Gastrocnemius medialis (tissue), 4 donors: ENCODE measurements around the gene CPNE2. TPM values are rescaled to one million over a fixed set of nuclear protein-coding genes. Genes with fewer than 3 reads are reported as not detected.

Source experiments
- ATAC-seq, 2 donors: fragments of 150-250 bp; one replicate each; pipeline ENCODE4 v1.9.1; 2016
- DNase-seq, 2 donors: peaks; one replicate each; pipeline ENCODE4 v3.0.0-alpha.2; 2019
- H3K27ac ChIP-seq, 4 donors: fragments of 200-600 bp; sonication (generic); 1 replicate in 1 of 4; 2 replicates in 3 of 4; pipeline ENCODE4 v1.5.1; 2016 to 2018; ENCODE audit warnings: mild to moderate bottlenecking in 2 of 4, moderate library complexity in 1 of 4
- H3K27me3 ChIP-seq, 3 donors: fragments of 200-600 bp; sonication (generic) in 2 of 3; 1 replicate in 1 of 3; 2 replicates in 2 of 3; pipeline versions ENCODE4 v1.5.1 to v1.6.0; 2016 to 2019; ENCODE audit warnings: mild to moderate bottlenecking in 1 of 3, moderate library complexity in 1 of 3
- H3K36me3 ChIP-seq, 2 donors: fragments of 200-600 bp; sonication (generic) in 1 of 2; one replicate each; pipeline ENCODE4 v1.5.1; 2017 to 2018
- H3K4me1 ChIP-seq, 2 donors: fragments of 200-600 bp; sonication (generic) in 1 of 2; one replicate each; pipeline ENCODE4 v1.5.1; 2016 to 2017; ENCODE audit warnings: mild to moderate bottlenecking in 2 of 2
- H3K4me3 ChIP-seq, 4 donors: fragments of 200-600 bp; sonication (generic) in 3 of 4; 1 replicate in 1 of 4; 2 replicates in 3 of 4; pipeline ENCODE4 v1.5.1; 2016 to 2019; ENCODE audit warnings: mild to moderate bottlenecking in 2 of 4
- H3K9me3 ChIP-seq, 3 donors: fragments of 200-600 bp; sonication (generic) in 2 of 3; 1 replicate in 1 of 3; 2 replicates in 2 of 3; pipeline ENCODE4 v1.5.1; 2016 to 2019
- CTCF ChIP-seq, 5 experiments: fragments of 450-650 bp in 3 of 5; fragments of 200-600 bp in 2 of 5; sonication (generic) in 2 of 5; IDR thresholded peaks in 4 of 5; conservative IDR thresholded peaks in 1 of 5; 1 replicate in 4 of 5; 2 replicates in 1 of 5; pipeline ENCODE4 v1.5.1; 2016 to 2019; ENCODE audit warnings: antibody characterized with exemption in 5 of 5, mild to moderate bottlenecking in 3 of 5, moderate library complexity in 3 of 5
- POLR2A ChIP-seq, 2 donors: fragments of 450-650 bp; IDR thresholded peaks; one replicate each; pipeline ENCODE4 v1.6.1; 2017; ENCODE audit warnings: antibody characterized with exemption in 2 of 2, mild to moderate bottlenecking in 2 of 2, moderate library complexity in 2 of 2
- in situ Hi-C, 4 donors: fragments of 200-750 bp; cut with MboI; loops; one replicate each; pipeline versions ENCODE4 v1.15.0 to v1.8.0; 2017; ENCODE audit warnings: low sequenced_read_pairs in 4 of 4
- intact Hi-C: fragments of 100-400 bp; cut with DNase I; formaldehyde crosslinking; loops from one replicate; pipeline ENCODE4 v1.15.1; 2023; ENCODE audit warnings: low total_unique reads
- total RNA-seq, 4 donors: library from RNA; depleted of rRNA; stranded (reverse); fragments of >200 nt; gene quantifications; one replicate each; pipeline versions ENCODE4 v1.1.0 to v1.2.3, GENCODE V29; 2016

The CPNE2 gene
- total RNA-seq, 4 donors from 2014 or later = 11.7 to 20.0 (median 17.2) TPM

DNA sequence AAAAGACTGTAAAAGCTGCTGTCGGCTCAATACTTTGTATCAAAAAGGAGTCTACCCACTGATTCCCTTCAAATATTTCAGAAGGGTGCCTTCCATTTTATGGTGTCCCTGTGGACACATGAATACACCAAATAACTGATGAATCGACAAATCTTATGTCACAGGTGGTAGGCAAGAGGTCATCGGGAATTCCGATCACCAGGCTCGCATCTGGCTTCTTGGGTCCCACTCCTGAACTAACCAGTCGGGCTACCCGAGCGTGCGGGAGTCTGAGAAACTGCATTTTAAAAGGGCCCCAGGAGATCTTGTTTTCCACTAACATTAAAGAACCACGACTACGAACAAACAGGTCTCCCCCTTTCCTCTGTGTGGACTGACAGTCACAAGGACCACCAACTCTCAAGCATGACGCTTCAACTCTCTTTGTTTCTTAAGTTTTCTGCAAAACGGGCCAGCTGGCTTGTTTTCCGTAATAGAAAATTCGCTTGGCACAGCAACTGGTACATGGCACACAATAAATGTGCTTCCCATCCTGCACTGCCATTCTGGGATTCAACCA is 92.6 kb downstream of the CPNE2 start:
- H3K36me3 ChIP-seq = no peaks in the 10 kb centered on the region
- H3K27me3 ChIP-seq = no peaks in the 10 kb centered on the region
- DNase-seq = no peak
- no peak for TF ChIP-seq CTCF (IDR thresholded peaks at IDR 0.05 in 4 of 5, conservative IDR thresholded peaks at IDR 0.05 in 1 of 5)
- TF ChIP-seq POLR2A (IDR thresholded peaks at IDR 0.05) = no peak
- in situ Hi-C loops = no loop called here
- H3K4me3 ChIP-seq = peak overlapping the region; percentile 73 to 94 (median 92)
- intact Hi-C loops = loop anchor here (10.0 kb wide), 1 partner anchor 550 kb away; the partner anchor contains the start of gene KATNB1
- peak overlapping the region; percentile 92 to 96 (median 94) for H3K27ac ChIP-seq
- peaks cover 29 to 33% of the 10 kb centered on the region in 2 donors for H3K4me1 ChIP-seq
- no peak for ATAC-seq
- H3K9me3 ChIP-seq = no peaks in the 10 kb centered on the region

GRCh38 chr16:57185446-57185944 is 93.1 kb downstream of the CPNE2 start:
- H3K4me3 ChIP-seq = peak overlapping the region; percentile 73 to 94 (median 92)
- intact Hi-C loops (loop anchor here (10.0 kb wide), 1 partner anchor 549 kb away; the partner anchor contains the start of gene KATNB1), in situ Hi-C loops (no loop called here)
- TF ChIP-seq CTCF (IDR thresholded peaks at IDR 0.05 in 4 of 5, conservative IDR thresholded peaks at IDR 0.05 in 1 of 5) (no peak), POLR2A (IDR thresholded peaks at IDR 0.05) (no peak)
- no peaks in the 10 kb centered on the region for H3K27me3 ChIP-seq
- H3K36me3 ChIP-seq = no peaks in the 10 kb centered on the region
- H3K4me1 ChIP-seq = peaks cover 29 to 33% of the 10 kb centered on the region in 2 donors
- peak; percentile 8 to 50 for DNase-seq
- H3K9me3 ChIP-seq = no peaks in the 10 kb centered on the region
- H3K27ac ChIP-seq = peak overlapping the region; percentile 92 to 96 (median 94)
- ATAC-seq = peak; percentile 41

- in situ Hi-C loops = no loop called here
- ATAC-seq = peak; percentile 97 to 99
Measured at GRCh38 chr16:57185945-57186871, 93.8 kb downstream of the CPNE2 start, which contains the start of the genes PSME3IP1 and RSPRY1. PSME3IP1 (minus strand) TSS chr16:57186039; CDS start chr16:57173854, 12,185 bp downstream. RSPRY1 (plus strand) TSS chr16:57186329; CDS start chr16:57204659, 18,330 bp downstream.

More at GRCh38 chr16:57185945-57186871, 93.8 kb downstream of the CPNE2 start, which contains the start of the genes PSME3IP1 and RSPRY1:
- intact Hi-C loops = loop anchor here (1.0 to 10.0 kb wide), 5 partner anchors 59 to 549 kb away; partner anchors contain the start of genes ARL2BP, CIAPIN1, COQ9 and CPNE2
- H3K9me3 ChIP-seq = no peaks in the 10 kb centered on the region
- H3K27me3 ChIP-seq = no peaks in the 10 kb centered on the region
- H3K4me1 ChIP-seq = peaks cover 32 to 40% of the 10 kb centered on the region in 2 donors
- H3K27ac ChIP-seq = peak within 1 kb of the TSS; percentile 92 to 97 (median 95)
- TF ChIP-seq CTCF (IDR thresholded peaks at IDR 0.05 in 4 of 5, conservative IDR thresholded peaks at IDR 0.05 in 1 of 5) (peak in 2 of 5 experiments; percentile 35 to 40), POLR2A (IDR thresholded peaks at IDR 0.05) (peak; percentile 84 to 85)
- peak; percentile 99 for DNase-seq
- H3K4me3 ChIP-seq = peak within 1 kb of the TSS; percentile 81 to 94 (median 92)
- H3K36me3 ChIP-seq = no peaks in the 10 kb centered on the region
